Neuronal stem cell (in vitro differentiated cells): Measurements from ENCODE around the gene PLCH1. TPM values are rescaled to one million over a fixed set of nuclear protein-coding genes. Genes with fewer than 3 reads are reported as not detected.

Source experiments
- DNase-seq: peaks from one replicate; pipeline ENCODE4 v3.0.0-alpha.2; 2013; ENCODE audit warnings: low spot score
- H2AFZ ChIP-seq: one replicate; pipeline ENCODE4 v1.6.1; 2013; ENCODE audit warnings: mild to moderate bottlenecking, low read length, inconsistent platforms
- H2AK5ac ChIP-seq: 2 replicates; pipeline ENCODE4 v1.6.1; 2013; ENCODE audit warnings: low read depth, mild to moderate bottlenecking, inconsistent platforms, low read length, moderate library complexity, mixed read lengths
- H2BK120ac ChIP-seq: 2 replicates; pipeline ENCODE4 v1.6.1; 2013; ENCODE audit warnings: low read depth, mild to moderate bottlenecking, inconsistent platforms, low read length, moderate library complexity, mixed read lengths
- H2BK12ac ChIP-seq: one replicate; pipeline ENCODE4 v1.6.1; 2013; ENCODE audit warnings: low read length, inconsistent platforms
- H2BK15ac ChIP-seq: 2 replicates; pipeline ENCODE4 v1.6.1; 2013; ENCODE audit warnings: mild to moderate bottlenecking, low read length, inconsistent platforms, mixed read lengths
- H2BK5ac ChIP-seq: one replicate; pipeline ENCODE4 v1.6.1; 2013; ENCODE audit warnings: inconsistent platforms, mild to moderate bottlenecking, low read length, moderate library complexity
- H3K14ac ChIP-seq: one replicate; pipeline ENCODE4 v1.6.1; 2013; ENCODE audit warnings: low read length, inconsistent platforms
- H3K18ac ChIP-seq: 2 replicates; pipeline ENCODE4 v1.6.1; 2013; ENCODE audit warnings: low read length, inconsistent platforms
- H3K23ac ChIP-seq: 2 replicates; pipeline ENCODE4 v1.6.1; 2013; ENCODE audit warnings: low read depth, mild to moderate bottlenecking, mixed read lengths, low read length, inconsistent platforms; ENCODE audit not compliant: poor library complexity
- H3K27ac ChIP-seq: replicated peaks from 3 replicates; pipeline ENCODE4 v1.5.1; 2013; ENCODE audit warnings: low read length, inconsistent platforms
- H3K27me3 ChIP-seq, 3 experiments: 2 replicates each; pipeline ENCODE4 v1.6.1; 2013; ENCODE audit warnings: low read length in 3 of 3, mild to moderate bottlenecking in 2 of 3, inconsistent platforms in 1 of 3, low read depth in 1 of 3, mixed read lengths in 1 of 3, moderate library complexity in 1 of 3; ENCODE audit not compliant: control insufficient read depth in 3 of 3, insufficient read depth in 3 of 3
- H3K36me3 ChIP-seq, 2 donors: replicated peaks in 1 of 2; 2 replicates each; pipeline ENCODE4 v1.6.1; 2013; ENCODE audit warnings: low read length in 2 of 2; ENCODE audit not compliant: control insufficient read depth in 2 of 2, insufficient read depth in 2 of 2
- H3K4ac ChIP-seq: 2 replicates; pipeline ENCODE4 v1.6.1; 2013; ENCODE audit warnings: inconsistent platforms, mild to moderate bottlenecking, low read length, moderate library complexity
- H3K4me1 ChIP-seq, 2 donors: 1 replicate in 1 of 2; 2 replicates in 1 of 2; pipeline ENCODE4 v1.6.1; 2013; ENCODE audit warnings: low read length in 2 of 2, low read depth in 1 of 2; ENCODE audit not compliant: control insufficient read depth in 2 of 2, insufficient read depth in 1 of 2
- H3K4me2 ChIP-seq: one replicate; pipeline ENCODE4 v1.6.1; 2013; ENCODE audit warnings: mild to moderate bottlenecking, low read length, inconsistent platforms; ENCODE audit not compliant: insufficient read depth, poor library complexity, severe bottlenecking
- H3K4me3 ChIP-seq, 2 donors: 2 replicates each; pipeline ENCODE4 v1.5.1; 2013; ENCODE audit warnings: low read length in 2 of 2, mild to moderate bottlenecking in 2 of 2, inconsistent platforms in 1 of 2, moderate library complexity in 1 of 2
- H3K79me1 ChIP-seq: one replicate; pipeline ENCODE4 v1.6.1; 2013; ENCODE audit warnings: low read depth, mild to moderate bottlenecking, inconsistent platforms, low read length, moderate library complexity
- H3K9ac ChIP-seq: one replicate; pipeline ENCODE4 v1.6.1; 2013; ENCODE audit warnings: mild to moderate bottlenecking, low read depth, low read length, inconsistent platforms; ENCODE audit not compliant: poor library complexity
- H3K9me3 ChIP-seq, 2 donors: replicated peaks in 1 of 2; 2 replicates each; pipeline versions ENCODE3 to v1.6.1; 2013; ENCODE audit warnings: low read length in 2 of 2, mild to moderate bottlenecking in 2 of 2, inconsistent platforms in 1 of 2, low read depth in 1 of 2, mixed read lengths in 1 of 2, moderate library complexity in 1 of 2; ENCODE audit not compliant: control insufficient read depth in 2 of 2, insufficient read depth in 1 of 2
- H4K8ac ChIP-seq: one replicate; pipeline ENCODE4 v1.6.1; 2013; ENCODE audit warnings: low read depth, mild to moderate bottlenecking, inconsistent platforms, low read length, moderate library complexity
- H4K91ac ChIP-seq: one replicate; pipeline ENCODE4 v1.6.1; 2013; ENCODE audit warnings: low read length, low read depth, mild to moderate bottlenecking, inconsistent platforms; ENCODE audit not compliant: poor library complexity
- WGBS, 2 donors: extraction: QIAGEN DNeasy Blood & Tissue Kit; methylation state at CpG; one replicate each; pipeline ENCODE4 v1.1.7; 2013; ENCODE audit warnings: missing lambda C conversion rate in 2 of 2, mixed read lengths in 1 of 2; ENCODE audit not compliant: insufficient read length in 2 of 2, insufficient replicate concordance in 1 of 2; ENCODE audit errors: extremely low coverage in 2 of 2; 5-methylcytosine and 5-hydroxymethylcytosine counted together
- polyA plus RNA-seq, 2 experiments: library from polyadenylated mRNA; stranded (reverse); fragments of 200-250 nt; gene quantifications; one replicate each; pipeline ENCODE4 v1.2.3, GENCODE V29; 2013

The PLCH1 gene
- polyA plus RNA-seq (2013, experiment 1 of 2), result 14.4 TPM
- 16.6 TPM for polyA plus RNA-seq (2013, experiment 2 of 2)

- no CpG with 5 or more reads among the region's 33 CpGs for WGBS, 2 donors
These were observed at the start of gene PLCH1 for GRCh38 chr3:155744626-155745324. Gene PLCH1, minus strand, starts transcription at chr3:155745071. Its CDS starts 40,847 bp downstream, at chr3:155704224.

GRCh38 chr3:155792532-155792931 is 47.7 kb upstream of the PLCH1 start:
- H3K4me3 ChIP-seq, result no peak overlapping the region
- H3K9me3 ChIP-seq, result peaks cover 2 to 35% of the 10 kb centered on the region in 2 donors
- H3K14ac ChIP-seq, result no peak overlapping the region
- H2BK15ac ChIP-seq, result no peak overlapping the region
- no peak overlapping the region for H3K18ac ChIP-seq
- no peaks in the 10 kb centered on the region for H3K79me1 ChIP-seq
- H3K4me1 ChIP-seq, result no peaks in the 10 kb centered on the region
- no peak overlapping the region for H2AK5ac ChIP-seq
- no peaks in the 10 kb centered on the region for H3K27me3 ChIP-seq
- H2BK120ac ChIP-seq, result no peak overlapping the region
- H3K27ac ChIP-seq, result no peak overlapping the region
- H3K4me2 ChIP-seq, result no peak overlapping the region
- no peak overlapping the region for H3K23ac ChIP-seq
- H2BK12ac ChIP-seq, result no peak overlapping the region
- DNase-seq, result no peak
- no peak overlapping the region for H4K91ac ChIP-seq
- H3K9ac ChIP-seq, result no peak overlapping the region
- no peak overlapping the region for H4K8ac ChIP-seq
- H3K4ac ChIP-seq, result no peak overlapping the region
- no peak overlapping the region for H2BK5ac ChIP-seq
- WGBS, 2 donors, result no CpG with 5 or more reads among the region's 1 CpG
- H2AFZ ChIP-seq, result no peak overlapping the region
- H3K36me3 ChIP-seq, result peaks cover 1 to 16% of the 10 kb centered on the region in 2 donors

More at GRCh38 chr3:155744626-155745324, at the start of gene PLCH1:
- DNase-seq, result peak; percentile 83
- H3K14ac ChIP-seq, result peak within 1 kb of the TSS; percentile 96
- H3K23ac ChIP-seq, result peak within 1 kb of the TSS; percentile 97
- H3K79me1 ChIP-seq, result peaks cover 3% of the 10 kb centered on the region
- peaks cover 0 to 5% of the 10 kb centered on the region in 2 donors for H3K36me3 ChIP-seq
- H3K9me3 ChIP-seq, result no peaks in the 10 kb centered on the region
- peak within 1 kb of the TSS; percentile 75 for H3K4me2 ChIP-seq
- peak within 1 kb of the TSS; percentile 99 for H2BK15ac ChIP-seq
- H3K27ac ChIP-seq, result peak within 1 kb of the TSS; percentile 96
- peaks cover 19 to 54% of the 10 kb centered on the region in 2 donors for H3K4me1 ChIP-seq
- H2AFZ ChIP-seq, result peak within 1 kb of the TSS; percentile 83
- peak within 1 kb of the TSS; percentile 90 for H3K4ac ChIP-seq
- peak within 1 kb of the TSS; percentile 94 to 100 for H3K4me3 ChIP-seq
- peak within 1 kb of the TSS; percentile 100 for H3K18ac ChIP-seq
- peak within 1 kb of the TSS; percentile 60 for H4K91ac ChIP-seq
- H3K9ac ChIP-seq, result peak within 1 kb of the TSS; percentile 97
- peak within 1 kb of the TSS; percentile 96 for H2BK12ac ChIP-seq
- peak within 1 kb of the TSS; percentile 26 for H4K8ac ChIP-seq
- H2BK5ac ChIP-seq, result peak within 1 kb of the TSS; percentile 99
- H3K27me3 ChIP-seq, result no peaks in the 10 kb centered on the region
- peak within 1 kb of the TSS; percentile 100 for H2AK5ac ChIP-seq
- H2BK120ac ChIP-seq, result peak within 1 kb of the TSS; percentile 100

GRCh38 chr3:155791190-155791589 is 46.3 kb upstream of the PLCH1 start:
- H3K9me3 ChIP-seq, result peaks cover 2 to 27% of the 10 kb centered on the region in 2 donors
- no peaks in the 10 kb centered on the region for H3K4me1 ChIP-seq
- no CpG with 5 or more reads among the region's 2 CpGs for WGBS, 2 donors
- no peak overlapping the region for H3K27ac ChIP-seq
- no peak overlapping the region for H3K23ac ChIP-seq
- H4K8ac ChIP-seq, result no peak overlapping the region
- no peak overlapping the region for H2AFZ ChIP-seq
- H2BK120ac ChIP-seq, result no peak overlapping the region
- H2BK15ac ChIP-seq, result no peak overlapping the region
- H2AK5ac ChIP-seq, result no peak overlapping the region
- no peaks in the 10 kb centered on the region for H3K79me1 ChIP-seq
- peaks cover 1 to 16% of the 10 kb centered on the region in 2 donors for H3K36me3 ChIP-seq
- no peak overlapping the region for H3K14ac ChIP-seq
- H3K27me3 ChIP-seq, result no peaks in the 10 kb centered on the region
- no peak overlapping the region for H3K4me3 ChIP-seq
- no peak overlapping the region for H2BK12ac ChIP-seq
- H3K18ac ChIP-seq, result no peak overlapping the region
- H2BK5ac ChIP-seq, result no peak overlapping the region
- H4K91ac ChIP-seq, result no peak overlapping the region
- no peak for DNase-seq
- H3K4ac ChIP-seq, result no peak overlapping the region
- H3K9ac ChIP-seq, result no peak overlapping the region
- H3K4me2 ChIP-seq, result no peak overlapping the region

GRCh38 chr3:155790272-155790925 is 45.5 kb upstream of the PLCH1 start:
- Histone ChIP-seq H4K8ac (no peak overlapping the region), H3K27ac (no peak overlapping the region), H2AFZ (no peak overlapping the region), H2BK12ac (no peak overlapping the region), H3K27me3 (no peaks in the 10 kb centered on the region), H2AK5ac (no peak overlapping the region), H4K91ac (no peak overlapping the region), H3K36me3 (peaks cover 1 to 16% of the 10 kb centered on the region in 2 donors), H2BK15ac (no peak overlapping the region), H3K18ac (no peak overlapping the region), H3K9ac (no peak overlapping the region), H2BK5ac (no peak overlapping the region), H3K4me2 (no peak overlapping the region), H3K4ac (no peak overlapping the region), H3K9me3 (peaks cover 2 to 24% of the 10 kb centered on the region in 2 donors), H3K23ac (no peak overlapping the region), H3K4me3 (no peak overlapping the region), H3K4me1 (no peaks in the 10 kb centered on the region), H2BK120ac (no peak overlapping the region), H3K14ac (no peak overlapping the region), H3K79me1 (no peaks in the 10 kb centered on the region)
- no peak for DNase-seq
- no CpG with 5 or more reads among the region's 4 CpGs for WGBS, 2 donors
